SK-N-SH treated with all-trans-retinoic acid at 6 μM for 48 hours (cell line): Measurements from ENCODE around the gene DYNLT3.

Experiments used
- ATAC-seq: fragments of 200-7000 bp; cut with Tn5 transposase; 3 replicates; pipeline ENCODE4 v1.9.1; 2020; ENCODE audit warnings: mild to moderate bottlenecking, moderate library complexity
- ARNTL ChIP-seq: fragments of 450-650 bp; formaldehyde crosslinking; IDR thresholded peaks from 2 replicates; pipeline ENCODE4 v1.5.0; 2020; ENCODE audit warnings: low read depth, mild to moderate bottlenecking, moderate library complexity, borderline replicate concordance
- BACH2 ChIP-seq: fragments of 250-450 bp; sonication (Bioruptor Pico); IDR thresholded peaks from 2 replicates; pipeline ENCODE4 v1.9.0; 2021; ENCODE audit warnings: mild to moderate bottlenecking, borderline replicate concordance
- CREB5 ChIP-seq: fragments of 250-450 bp; sonication (Bioruptor Pico); IDR thresholded peaks from 2 replicates; pipeline ENCODE4 v1.5.1; 2020; ENCODE audit warnings: low read depth, mild to moderate bottlenecking, moderate library complexity
- CSDC2 ChIP-seq: fragments of 250-450 bp; sonication (Bioruptor Pico); IDR thresholded peaks from 2 replicates; pipeline ENCODE4 v1.5.0; 2020; ENCODE audit warnings: mild to moderate bottlenecking, moderate library complexity
- CSRNP3 ChIP-seq: fragments of 250-450 bp; sonication (Bioruptor Pico); IDR thresholded peaks from 2 replicates; pipeline ENCODE4 v1.5.1; 2021; ENCODE audit warnings: mild to moderate bottlenecking, moderate library complexity
- ESRRG ChIP-seq: fragments of 250-450 bp; sonication (Bioruptor Pico); IDR thresholded peaks from 2 replicates; pipeline ENCODE4 v1.6.1; 2021; ENCODE audit warnings: mild to moderate bottlenecking
- GLIS3 ChIP-seq: fragments of 250-450 bp; sonication (Bioruptor Pico); IDR thresholded peaks from 2 replicates; pipeline ENCODE4 v1.5.0; 2020; ENCODE audit warnings: mild to moderate bottlenecking, moderate library complexity
- PATZ1 ChIP-seq: fragments of 250-450 bp; sonication (Bioruptor Pico); IDR thresholded peaks from 2 replicates; pipeline ENCODE4 v1.8.0; 2020; ENCODE audit warnings: mild to moderate bottlenecking, moderate library complexity, borderline replicate concordance
- RARB ChIP-seq: fragments of 250-450 bp; sonication (Bioruptor Pico); IDR thresholded peaks from 2 replicates; pipeline ENCODE4 v1.8.0; 2021; ENCODE audit warnings: mild to moderate bottlenecking, moderate library complexity
- TCF4 ChIP-seq: fragments of 250-450 bp; sonication (Bioruptor Pico); IDR thresholded peaks from 2 replicates; pipeline ENCODE4 v1.8.0; 2021; ENCODE audit warnings: mild to moderate bottlenecking, moderate library complexity, borderline replicate concordance
- TOX ChIP-seq: fragments of 250-450 bp; sonication (Bioruptor Pico); IDR thresholded peaks from 2 replicates; pipeline ENCODE4 v1.8.0; 2021; ENCODE audit warnings: mild to moderate bottlenecking, moderate library complexity, borderline replicate concordance
- ZC3H10 ChIP-seq: fragments of 250-450 bp; sonication (Bioruptor Pico); IDR thresholded peaks from 2 replicates; pipeline ENCODE4 v1.5.1; 2021; ENCODE audit warnings: mild to moderate bottlenecking, moderate library complexity
- ZFP3 ChIP-seq: fragments of 250-450 bp; sonication (Bioruptor Pico); IDR thresholded peaks from 2 replicates; pipeline ENCODE4 v1.5.0; 2020; ENCODE audit warnings: mild to moderate bottlenecking, moderate library complexity
- ZFP30 ChIP-seq: fragments of 450-650 bp; formaldehyde crosslinking; IDR thresholded peaks from 2 replicates; pipeline ENCODE4 v1.5.0; 2022; ENCODE audit warnings: mild to moderate bottlenecking, moderate library complexity
- ZNF565 ChIP-seq: fragments of 450-650 bp; formaldehyde crosslinking; conservative IDR thresholded peaks from 2 replicates; pipeline ENCODE4 v1.5.0; 2020; ENCODE audit warnings: low read depth, mild to moderate bottlenecking, moderate library complexity
- ZNF70 ChIP-seq: fragments of 450-650 bp; formaldehyde crosslinking; IDR thresholded peaks from 2 replicates; pipeline ENCODE4 v1.5.0; 2020; ENCODE audit warnings: mild to moderate bottlenecking, moderate library complexity
- ZNF8 ChIP-seq: fragments of 450-650 bp; formaldehyde crosslinking; IDR thresholded peaks from 2 replicates; pipeline ENCODE4 v1.5.0; 2020; ENCODE audit warnings: mild to moderate bottlenecking, moderate library complexity
- TF ChIP-seq, protein P1 (sequence below): fragments of 250-450 bp; sonication (Bioruptor Pico); IDR thresholded peaks from 2 replicates; pipeline ENCODE4 v1.5.0; 2020; ENCODE audit warnings: mild to moderate bottlenecking, moderate library complexity

DYNLT3 gene

DNA sequence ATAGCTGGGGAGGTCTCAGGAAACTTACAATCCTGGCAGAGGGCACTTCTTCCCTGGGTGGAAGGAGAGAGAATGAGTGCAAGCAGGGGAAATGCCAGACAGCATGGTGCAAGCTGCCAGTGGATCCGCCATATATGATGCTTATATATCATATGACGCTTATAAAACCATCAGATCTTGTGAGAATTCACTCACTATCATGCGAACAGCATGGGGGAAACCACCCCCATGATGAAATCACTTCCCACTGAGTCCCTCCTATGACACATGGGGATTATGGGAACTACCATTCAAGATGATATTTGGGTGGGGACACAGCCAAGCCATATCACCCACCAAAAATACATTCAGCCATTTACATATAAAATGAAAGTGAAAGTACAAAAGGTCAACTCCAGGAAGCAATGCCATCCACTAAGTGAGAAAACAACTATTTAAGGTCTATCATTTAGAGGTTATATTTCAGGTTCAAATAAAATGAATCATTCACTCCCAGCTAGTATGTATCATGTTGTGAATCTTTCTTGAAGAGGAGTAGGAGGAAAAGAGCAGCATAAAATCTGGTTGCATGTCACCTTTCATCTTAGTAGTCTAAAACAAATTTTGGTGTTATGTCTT is 20.3 kb upstream of the DYNLT3 start:
- ATAC-seq, result no peak
- TF ChIP-seq ZNF565 (CRISPR knock-in tag), result no peak
- no peak for TF ChIP-seq ZFP30
- no peak for TF ChIP-seq ZNF70 (CRISPR knock-in tag)
- TF ChIP-seq, protein P1, sequence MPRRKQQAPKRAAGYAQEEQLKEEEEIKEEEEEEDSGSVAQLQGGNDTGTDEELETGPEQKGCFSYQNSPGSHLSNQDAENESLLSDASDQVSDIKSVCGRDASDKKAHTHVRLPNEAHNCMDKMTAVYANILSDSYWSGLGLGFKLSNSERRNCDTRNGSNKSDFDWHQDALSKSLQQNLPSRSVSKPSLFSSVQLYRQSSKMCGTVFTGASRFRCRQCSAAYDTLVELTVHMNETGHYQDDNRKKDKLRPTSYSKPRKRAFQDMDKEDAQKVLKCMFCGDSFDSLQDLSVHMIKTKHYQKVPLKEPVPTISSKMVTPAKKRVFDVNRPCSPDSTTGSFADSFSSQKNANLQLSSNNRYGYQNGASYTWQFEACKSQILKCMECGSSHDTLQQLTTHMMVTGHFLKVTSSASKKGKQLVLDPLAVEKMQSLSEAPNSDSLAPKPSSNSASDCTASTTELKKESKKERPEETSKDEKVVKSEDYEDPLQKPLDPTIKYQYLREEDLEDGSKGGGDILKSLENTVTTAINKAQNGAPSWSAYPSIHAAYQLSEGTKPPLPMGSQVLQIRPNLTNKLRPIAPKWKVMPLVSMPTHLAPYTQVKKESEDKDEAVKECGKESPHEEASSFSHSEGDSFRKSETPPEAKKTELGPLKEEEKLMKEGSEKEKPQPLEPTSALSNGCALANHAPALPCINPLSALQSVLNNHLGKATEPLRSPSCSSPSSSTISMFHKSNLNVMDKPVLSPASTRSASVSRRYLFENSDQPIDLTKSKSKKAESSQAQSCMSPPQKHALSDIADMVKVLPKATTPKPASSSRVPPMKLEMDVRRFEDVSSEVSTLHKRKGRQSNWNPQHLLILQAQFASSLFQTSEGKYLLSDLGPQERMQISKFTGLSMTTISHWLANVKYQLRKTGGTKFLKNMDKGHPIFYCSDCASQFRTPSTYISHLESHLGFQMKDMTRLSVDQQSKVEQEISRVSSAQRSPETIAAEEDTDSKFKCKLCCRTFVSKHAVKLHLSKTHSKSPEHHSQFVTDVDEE (CRISPR knock-in tag), result no peak
- no peak for TF ChIP-seq ARNTL (CRISPR knock-in tag)
- TF ChIP-seq TCF4 (CRISPR knock-in tag), result no peak
- no peak for TF ChIP-seq PATZ1
- TF ChIP-seq, all 23 proteins: peak for 0

GRCh38 chrX:37863728-37864127 is 16.4 kb upstream of the DYNLT3 start:
- ATAC-seq, result no peak

GRCh38 chrX:37862851-37863250 is 15.5 kb upstream of the DYNLT3 start:
- no peak for ATAC-seq
- TF ChIP-seq PATZ1, result no peak

More at GRCh38 chrX:37863728-37864127, 16.4 kb upstream of the DYNLT3 start:
- TF ChIP-seq ZNF565 (CRISPR knock-in tag) (no peak), TCF4 (CRISPR knock-in tag) (no peak), RARB (CRISPR knock-in tag) (no peak), ZC3H10 (CRISPR knock-in tag) (no peak), BACH2 (CRISPR knock-in tag) (no peak), ZNF8 (CRISPR knock-in tag) (no peak), TOX (CRISPR knock-in tag) (no peak)
- TF ChIP-seq, protein P1 (CRISPR knock-in tag), result no peak

GRCh38 chrX:37860721-37861120 is 13.3 kb upstream of the DYNLT3 start:
- ATAC-seq, result no peak
- no peak for TF ChIP-seq TOX (CRISPR knock-in tag)
- no peak for TF ChIP-seq ZNF70 (CRISPR knock-in tag)
- TF ChIP-seq RARB (CRISPR knock-in tag), result no peak
- no peak for TF ChIP-seq CSDC2
- no peak for TF ChIP-seq ESRRG (CRISPR knock-in tag)
- TF ChIP-seq ZFP3 (CRISPR knock-in tag), result no peak
- no peak for TF ChIP-seq CSRNP3 (CRISPR knock-in tag)
- TF ChIP-seq CREB5 (CRISPR knock-in tag), result no peak
- no peak for TF ChIP-seq ZC3H10 (CRISPR knock-in tag)
- TF ChIP-seq GLIS3 (CRISPR knock-in tag), result no peak
- TF ChIP-seq TCF4 (CRISPR knock-in tag), result no peak
- no peak for TF ChIP-seq PATZ1
